Activated T-cell treated with anti-CD3 and anti-CD28 coated beads for 4 hours (primary cell): ENCODE results near the gene MRAP.
"Not testable (repeated sequence)": the region's sequence is repeated elsewhere in the genome, so short reads cannot be mapped to it uniquely, and the experiment has no call there.

ENCODE experiments used
- DNase-seq: peaks from one replicate; pipeline ENCODE4 v3.0.0-alpha.2; 2020

MRAP gene

DNA sequence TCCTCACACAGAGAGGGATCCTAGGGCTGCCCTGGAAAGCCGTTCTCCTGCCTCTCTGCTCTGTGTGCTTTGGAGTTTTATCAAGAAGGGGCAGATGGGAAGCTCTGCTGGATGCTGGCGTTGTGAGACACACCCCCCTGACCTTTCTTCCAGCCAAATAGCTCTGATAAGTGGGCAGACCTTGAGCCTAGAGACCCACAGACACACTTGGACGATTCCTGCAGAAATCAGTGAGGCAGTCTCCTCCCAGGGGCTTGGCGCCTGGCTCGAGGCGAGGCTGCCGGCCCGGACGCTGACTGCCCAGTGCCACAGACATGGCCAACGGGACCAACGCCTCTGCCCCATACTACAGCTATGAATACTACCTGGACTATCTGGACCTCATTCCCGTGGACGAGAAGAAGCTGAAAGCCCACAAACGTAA lies at the start of gene MRAP:
MRAP (plus strand) TSS at position 198 of the 424 bp plus-strand sequence; CDS start at position 315, 117 bp downstream.
- no peak for DNase-seq

DNA sequence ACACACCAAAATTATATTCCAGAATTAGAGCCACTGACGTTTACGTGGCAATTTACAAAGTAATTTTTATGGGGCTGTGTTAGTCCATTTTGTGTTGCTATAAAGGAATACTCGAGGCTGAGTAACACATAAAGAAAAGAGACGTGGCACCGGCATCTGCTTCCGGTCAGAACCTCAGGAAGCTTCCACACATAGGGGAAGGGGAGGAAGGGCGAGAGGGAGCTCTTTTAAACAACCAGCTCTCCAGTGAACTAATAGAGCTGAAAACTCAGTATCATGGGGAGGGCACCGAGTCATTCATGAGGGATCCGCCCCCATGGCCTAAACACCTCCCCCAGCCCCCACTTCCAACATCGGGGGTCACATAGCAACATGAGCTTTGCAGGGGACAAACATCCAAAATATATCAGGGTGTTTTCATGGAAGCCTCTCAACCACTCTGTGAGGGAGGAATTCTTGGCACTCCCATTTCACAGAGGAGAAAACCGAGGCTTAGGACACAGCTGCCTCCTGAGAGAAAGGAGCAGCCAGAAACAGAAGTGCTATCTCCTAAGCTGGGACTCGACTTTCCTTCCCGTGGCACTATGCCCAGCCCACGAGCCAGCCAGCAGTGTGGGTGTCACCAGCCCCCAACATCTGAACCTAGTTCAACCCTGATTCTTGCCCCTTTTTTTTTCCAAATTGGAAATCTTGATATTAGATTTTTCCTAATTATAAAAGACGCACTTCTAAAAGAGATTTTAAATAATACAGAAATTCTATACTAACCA lies 49.0 kb upstream of the MRAP start:
- no peak for DNase-seq

DNA sequence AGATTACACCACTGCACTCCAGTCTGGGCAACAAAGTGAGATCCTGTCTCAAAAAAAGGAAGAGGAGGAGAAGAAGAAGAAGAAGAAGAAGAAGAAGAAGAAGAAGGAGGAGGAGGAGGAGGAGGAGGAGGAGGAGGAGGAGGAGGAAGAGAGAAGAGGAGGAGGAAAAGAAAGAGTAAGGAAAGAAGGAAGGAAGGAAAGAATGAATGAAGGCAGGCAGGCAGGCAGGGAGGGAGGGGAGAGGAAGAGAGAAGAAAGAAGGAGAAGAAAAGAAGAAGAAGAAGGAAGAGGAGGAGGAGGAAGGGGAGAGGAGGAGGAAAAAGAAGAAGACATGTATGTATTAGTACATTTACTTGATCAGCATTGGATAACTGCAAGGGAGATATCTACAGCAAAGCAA lies 46.5 kb upstream of the MRAP start:
- DNase-seq: no peak

DNA sequence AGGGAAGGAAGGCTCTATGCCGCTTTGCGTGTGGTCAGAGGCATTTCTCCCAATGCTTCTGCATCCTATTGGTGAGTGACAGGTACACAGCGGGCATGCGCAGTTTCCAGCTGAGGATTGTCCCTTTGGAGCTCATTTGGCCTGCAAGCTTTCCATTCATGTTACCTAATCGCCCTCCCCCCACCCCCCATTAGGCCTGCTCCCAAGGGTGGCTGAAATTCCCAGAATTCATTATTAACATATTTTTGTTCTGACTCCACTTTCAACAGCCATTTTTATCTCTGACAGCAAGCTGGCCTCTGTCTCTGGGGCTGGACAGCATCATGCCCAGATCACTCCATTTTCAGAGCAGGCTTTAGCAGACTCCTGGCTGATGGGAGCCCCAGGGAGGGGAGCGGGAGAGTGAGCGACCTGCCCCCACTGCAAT lies 45.4 kb upstream of the MRAP start:
- DNase-seq: no peak

DNA sequence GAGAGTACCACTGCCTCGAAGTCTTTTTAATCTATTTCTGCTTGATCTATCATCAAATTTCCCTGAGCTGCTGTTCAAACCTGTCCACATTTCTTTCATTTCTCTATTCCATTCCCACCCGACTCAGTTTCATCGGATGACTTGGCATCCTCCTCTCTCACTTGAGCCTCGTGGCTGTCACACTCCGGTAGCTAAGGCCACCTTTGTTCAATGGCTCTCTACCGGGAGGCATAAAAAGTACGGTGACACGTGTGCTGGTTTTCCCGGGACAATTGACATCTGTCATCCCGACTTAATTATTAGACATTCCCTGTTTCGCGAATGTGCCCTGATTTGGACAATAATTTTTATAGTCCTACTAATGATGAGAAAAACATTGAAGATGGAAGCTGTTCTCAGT lies 42.4 kb upstream of the MRAP start:
- DNase-seq: no peak

DNA sequence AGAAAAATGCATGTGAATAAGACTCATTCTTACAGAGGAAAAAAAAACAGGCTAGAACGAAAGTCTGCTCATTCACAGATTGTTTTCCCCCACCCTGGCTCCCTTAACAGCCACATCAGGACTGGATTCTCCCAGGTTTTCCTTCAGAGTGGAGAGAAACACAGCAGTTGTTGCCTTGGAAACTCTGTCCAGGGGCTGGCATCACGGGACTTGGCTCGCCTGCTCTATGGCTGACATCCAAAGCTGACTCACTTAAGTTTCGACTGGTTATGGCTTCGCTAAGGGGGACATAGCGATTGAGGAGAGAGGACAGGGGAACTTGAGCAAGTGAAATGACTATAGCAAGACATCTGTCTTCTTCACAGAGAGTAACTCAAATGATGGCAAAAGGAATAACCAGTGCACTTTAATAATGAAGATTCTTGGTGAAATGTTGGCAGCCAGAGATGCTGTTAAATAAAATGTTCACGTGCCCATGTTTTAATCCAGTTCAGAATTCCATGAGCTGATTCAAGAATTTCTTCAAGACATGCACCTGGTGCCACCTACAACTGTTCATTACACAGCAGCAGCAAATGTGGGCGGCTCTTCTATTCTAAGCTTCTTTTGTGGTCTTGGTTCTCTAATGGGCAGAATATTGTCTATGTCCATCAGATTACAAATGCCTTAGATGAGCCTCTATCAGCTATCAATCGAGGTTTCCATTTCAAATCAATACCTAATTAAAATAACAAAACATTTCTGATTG lies 41.6 kb upstream of the MRAP start:
- no peak for DNase-seq

DNA sequence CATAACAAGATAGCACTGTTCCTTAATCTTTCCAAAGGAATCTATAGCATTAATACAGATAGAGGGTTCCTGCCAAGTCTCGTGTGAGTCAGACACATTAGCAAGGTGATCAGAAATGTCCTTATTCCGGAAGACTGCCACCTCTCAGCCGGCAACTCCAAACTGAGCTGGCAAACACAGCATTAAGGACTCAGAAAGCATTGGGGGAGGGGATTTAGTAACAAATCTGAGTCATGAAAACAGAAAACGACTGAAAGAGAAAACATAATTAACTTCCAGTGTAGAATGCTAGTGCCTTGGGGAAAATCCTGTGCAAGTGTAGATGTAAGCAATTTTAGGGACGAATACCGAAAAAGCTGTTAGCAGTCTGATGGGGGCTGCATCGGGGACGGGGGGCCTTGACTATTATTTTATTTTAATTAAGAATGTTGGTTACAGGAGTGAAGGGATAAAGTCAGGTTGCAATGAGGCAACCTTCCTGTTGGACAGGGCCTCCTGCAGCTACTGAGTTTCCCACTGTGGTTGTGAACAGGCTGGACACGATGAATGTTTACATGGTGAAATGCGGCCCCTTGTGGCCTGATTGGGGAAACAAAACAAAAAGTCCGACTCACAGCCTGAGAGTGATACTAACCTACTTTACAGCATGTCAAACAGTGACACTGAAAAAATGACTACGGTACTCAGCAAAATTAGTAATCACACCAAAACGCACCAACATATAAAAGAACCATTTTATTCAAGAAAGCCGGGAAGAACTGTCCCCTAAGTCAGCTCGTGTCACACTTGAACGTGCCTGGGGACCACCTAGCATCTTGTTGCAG lies 40.5 kb upstream of the MRAP start:
- DNase-seq: no peak

DNA sequence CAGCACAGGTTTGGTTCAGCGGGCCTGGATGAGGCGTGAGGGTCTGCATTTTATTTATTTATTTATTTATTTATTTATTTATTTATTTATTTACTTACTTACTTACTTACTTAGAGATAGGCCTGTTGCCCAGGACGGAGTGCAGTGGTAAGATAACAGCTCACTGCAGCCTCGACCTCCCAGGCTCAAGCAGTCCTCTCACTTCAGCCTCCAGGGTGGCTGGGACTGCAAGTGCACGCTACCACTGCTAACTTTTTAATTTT lies 39.9 kb upstream of the MRAP start:
- not testable (repeated sequence) for DNase-seq

DNA sequence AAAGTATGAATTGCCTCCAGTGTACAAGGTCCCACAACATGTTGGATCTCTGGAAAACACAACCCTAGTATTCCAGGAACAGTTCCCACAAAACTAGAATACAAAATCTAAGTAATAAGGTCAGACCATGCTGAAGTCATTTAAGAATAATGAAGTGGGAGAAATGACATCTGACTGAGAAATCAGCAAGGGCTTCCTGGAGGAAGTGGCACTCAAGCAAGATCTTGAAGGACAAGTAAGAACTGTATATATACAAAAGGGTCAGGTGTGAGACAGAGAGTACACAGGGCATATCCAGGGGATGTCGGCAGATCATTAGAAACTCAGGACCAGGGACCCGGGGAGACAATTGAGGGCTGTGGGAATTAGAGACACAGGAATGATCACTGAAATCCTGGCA lies 38.5 kb upstream of the MRAP start:
- no peak for DNase-seq

DNA sequence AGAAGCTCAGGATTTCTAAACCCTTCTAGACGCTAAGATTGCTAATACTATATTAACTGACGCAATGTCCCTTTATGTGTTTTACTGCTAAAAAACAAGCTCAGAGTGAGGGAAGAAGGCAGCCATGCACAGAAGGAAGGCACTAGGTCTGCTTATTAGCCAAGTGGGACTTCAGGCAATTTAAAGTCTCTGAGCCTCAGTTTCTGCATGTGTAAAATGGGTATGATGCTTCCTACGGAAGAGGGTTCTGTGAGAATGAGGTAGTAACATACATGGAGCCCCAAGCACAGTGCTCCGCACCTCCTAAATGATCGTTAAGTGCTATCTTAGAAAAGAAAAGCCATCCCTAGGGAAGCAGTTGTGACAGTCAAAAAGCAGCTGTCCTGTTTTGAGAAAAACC lies 36.7 kb upstream of the MRAP start:
- no peak for DNase-seq

DNA sequence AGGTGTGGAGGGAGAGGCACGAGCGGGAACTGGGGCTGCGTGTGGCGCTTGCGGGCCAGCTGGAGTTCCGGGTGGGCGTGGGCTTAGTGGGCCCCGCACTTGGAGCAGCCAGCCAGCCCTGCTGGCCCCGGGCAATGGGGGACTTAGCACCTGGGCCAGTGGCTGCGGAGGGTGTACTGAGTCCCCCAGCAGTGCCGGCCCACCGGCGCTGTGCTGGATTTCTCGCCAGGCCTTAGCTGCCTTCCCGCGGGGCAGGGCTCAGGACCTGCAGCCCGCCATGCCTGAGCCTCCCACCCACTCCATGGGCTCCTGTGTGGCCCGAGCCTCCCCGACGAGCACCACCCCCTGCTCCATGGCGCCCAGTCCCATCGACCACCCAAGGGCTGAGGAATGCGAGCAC lies 33.3 kb upstream of the MRAP start:
- DNase-seq: not testable (repeated sequence)

DNA sequence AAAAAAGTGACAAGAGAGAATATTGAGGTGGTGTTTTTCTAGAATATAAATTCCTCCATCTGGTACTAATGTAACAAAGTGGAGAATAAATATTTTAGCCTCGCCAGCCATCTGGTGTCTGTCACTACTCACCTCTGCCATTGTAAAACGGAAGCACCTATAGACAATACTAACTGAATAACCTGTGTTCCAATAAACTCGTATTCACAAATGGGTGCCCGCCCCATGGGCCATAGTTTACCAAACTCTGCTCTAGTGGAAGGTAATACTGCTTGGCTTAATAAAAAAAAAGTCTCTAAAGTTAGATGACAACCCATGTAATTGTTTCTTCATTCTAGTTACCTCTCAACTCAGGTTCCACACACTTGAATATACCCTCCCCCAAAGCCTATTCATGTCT lies 27.9 kb upstream of the MRAP start:
- no peak for DNase-seq

DNA sequence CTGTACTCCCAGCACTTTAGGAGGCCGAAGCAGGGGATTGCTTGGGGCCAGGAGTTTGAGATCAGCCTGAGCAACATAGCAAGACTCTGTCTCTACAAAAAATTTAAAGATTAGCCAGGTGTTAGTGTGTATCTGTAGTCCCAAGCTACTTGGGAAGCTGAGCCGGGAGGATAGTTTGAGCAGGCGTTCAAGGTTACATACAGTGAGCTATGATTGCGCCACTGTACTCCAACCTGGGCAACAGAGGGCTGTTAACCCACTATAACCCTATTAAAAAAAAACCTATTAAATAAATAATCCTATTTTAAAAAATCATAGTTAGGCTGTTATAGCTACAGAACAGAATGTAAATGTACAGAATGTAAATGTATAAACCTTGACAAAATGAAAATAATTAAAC lies 22.0 kb upstream of the MRAP start:
- DNase-seq: no peak

DNA sequence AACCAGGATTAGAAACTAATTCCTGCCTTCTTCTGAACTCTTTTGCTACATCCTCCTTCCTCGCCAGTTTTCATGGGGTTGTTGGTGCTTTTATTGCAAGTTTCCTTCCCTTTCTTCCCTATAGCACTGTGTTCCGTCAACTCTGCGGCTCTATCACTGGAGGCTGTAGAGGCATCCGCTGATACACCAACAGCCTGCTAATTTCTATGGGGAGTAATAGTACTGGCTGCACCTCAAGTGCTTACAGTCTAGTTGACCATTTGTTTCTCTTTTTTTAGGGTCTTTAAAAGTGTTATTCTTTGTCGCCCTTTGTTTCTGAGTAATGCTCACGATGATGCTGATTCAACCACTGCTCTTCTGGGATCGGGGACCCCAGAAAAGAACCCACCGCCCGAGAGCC lies 20.6 kb upstream of the MRAP start:
- DNase-seq: no peak

DNA sequence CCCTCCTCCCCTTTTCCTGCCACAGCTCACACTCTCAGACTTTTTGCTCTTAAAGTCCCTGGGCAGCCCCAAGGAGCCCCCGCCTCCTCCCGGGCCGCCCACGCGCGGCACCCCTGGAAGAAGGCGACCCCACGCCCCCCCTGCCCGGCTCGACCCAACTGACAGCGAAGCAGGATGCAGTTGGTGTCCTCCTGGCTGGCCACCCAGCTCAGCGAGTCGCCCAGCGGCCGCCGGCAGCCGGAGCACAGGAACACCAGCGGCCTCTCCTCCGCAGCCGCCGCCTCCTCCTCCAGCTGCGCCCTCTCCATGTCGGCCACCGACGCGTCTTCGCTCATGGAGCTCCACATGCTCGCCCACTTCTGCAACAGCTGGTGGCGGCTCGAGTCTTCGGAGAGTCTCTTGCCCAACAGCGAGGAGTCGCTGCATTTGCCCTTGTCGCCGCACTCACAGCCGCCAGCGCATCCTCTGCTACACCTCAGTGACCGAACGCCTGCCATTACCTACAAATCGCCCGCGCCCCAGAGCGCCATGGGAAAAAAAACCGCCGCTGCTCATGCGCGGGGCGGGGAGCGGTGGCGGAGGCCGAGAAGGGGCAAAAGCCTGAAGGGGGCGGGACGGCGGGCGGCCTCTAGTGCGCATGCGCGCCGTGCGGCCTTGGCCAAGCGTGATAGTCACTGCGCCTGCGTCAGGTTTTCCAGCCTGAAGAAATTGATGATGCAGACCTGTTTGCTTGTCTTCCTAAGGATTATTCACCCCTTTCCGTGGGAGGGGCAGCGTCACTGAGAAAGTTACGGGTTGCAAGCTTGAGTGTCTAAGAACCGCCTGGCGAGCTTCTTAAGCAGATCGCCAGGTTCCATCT lies 19.9 kb upstream of the MRAP start, which contains the start of gene MIS18A:
MIS18A (minus strand) TSS at position 532 of the 859 bp plus-strand sequence; CDS start at position 497, 35 bp downstream.
- peak; percentile 98 for DNase-seq

DNA sequence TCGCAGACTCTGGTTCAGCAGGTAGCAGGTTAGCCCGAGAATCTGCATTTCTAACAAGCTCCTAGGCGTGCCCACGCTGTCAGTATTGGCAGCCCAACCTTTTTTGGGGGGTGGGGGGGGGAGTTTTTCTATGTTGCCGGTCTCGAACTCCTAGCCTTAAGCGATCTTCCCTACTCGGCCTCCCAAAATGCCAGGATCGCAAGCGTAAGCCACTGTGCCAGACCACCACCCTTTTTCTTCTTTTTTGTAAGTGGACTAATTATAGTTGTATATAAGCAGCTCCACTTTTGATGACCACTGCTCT lies 19.3 kb upstream of the MRAP start:
- no peak for DNase-seq

DNA sequence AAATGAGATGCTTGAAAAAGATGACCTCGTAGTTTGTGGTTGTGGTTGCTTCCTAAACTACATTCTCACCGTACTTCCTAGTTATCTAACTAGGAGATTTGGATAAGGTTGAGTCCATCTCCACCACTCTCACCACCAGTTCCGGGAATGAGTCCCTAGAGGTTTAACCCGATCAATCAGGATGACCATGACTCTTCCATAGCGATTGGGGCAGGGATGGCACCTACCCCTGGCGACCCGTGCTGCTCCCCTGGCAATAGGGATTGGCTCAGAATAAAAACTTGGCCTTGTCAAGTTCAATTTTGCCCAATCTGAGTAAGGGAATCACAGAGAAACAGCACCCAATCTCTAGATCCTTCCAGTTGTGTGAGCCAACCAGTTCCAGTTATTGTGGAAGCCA lies 17.1 kb upstream of the MRAP start:
- DNase-seq: no peak

DNA sequence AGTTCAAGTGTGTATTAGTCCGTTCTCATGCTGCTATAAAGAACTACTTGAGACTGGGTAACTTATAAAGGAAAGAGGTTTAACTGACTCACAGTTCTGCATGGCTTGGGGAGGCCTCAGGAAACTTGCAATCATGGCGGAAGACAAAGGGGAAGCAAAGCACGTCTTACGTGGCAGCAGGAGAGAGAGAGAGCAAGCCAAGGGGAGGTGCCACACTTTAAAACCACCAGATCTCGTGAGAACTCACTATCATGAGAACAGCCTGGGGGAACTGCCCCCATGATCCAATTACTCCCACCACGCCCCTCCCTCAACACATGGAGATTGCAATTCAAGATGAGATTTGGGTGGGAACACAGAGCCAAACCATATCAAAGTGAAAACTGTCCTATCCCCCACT lies 15.7 kb upstream of the MRAP start:
- no peak for DNase-seq

DNA sequence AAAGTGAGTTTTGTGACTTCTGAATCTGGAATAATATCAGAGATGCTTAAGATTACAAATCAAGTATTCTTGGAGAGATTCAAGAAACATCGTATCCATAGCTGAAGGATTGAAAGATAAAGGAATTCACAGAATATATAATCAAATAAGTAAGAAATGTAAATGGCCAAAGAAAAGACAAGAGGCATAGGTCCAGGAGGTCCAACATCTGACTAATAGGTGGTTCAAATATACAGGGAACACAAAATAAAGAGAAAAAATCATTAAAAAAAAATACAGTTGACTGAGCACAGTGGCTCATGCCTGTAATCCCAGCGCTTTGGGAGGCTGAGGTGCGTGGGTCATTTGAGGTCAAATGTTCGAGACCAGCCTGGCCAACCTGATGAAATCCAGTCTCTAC lies 13.2 kb upstream of the MRAP start:
- no peak for DNase-seq

DNA sequence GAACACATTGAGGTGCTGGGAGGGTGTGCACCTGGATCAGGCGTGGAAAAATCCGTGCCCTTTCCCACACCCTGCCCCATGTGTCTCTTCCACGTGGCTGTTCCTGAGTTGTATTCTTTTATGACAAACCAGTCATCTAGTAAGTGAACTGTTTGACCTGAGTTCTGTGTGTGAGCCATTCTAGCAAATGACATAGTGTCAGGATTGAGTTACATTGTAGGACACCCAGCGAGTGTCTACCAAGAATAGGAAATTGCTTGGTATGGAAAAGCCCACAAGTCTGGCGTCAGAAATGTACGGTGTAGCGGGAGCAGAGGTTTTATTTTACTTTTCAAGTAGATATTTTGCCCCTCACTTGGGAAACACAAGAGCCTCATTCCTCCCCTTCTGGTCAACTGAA lies 1.2 kb upstream of the MRAP start:
- no peak for DNase-seq

DNA sequence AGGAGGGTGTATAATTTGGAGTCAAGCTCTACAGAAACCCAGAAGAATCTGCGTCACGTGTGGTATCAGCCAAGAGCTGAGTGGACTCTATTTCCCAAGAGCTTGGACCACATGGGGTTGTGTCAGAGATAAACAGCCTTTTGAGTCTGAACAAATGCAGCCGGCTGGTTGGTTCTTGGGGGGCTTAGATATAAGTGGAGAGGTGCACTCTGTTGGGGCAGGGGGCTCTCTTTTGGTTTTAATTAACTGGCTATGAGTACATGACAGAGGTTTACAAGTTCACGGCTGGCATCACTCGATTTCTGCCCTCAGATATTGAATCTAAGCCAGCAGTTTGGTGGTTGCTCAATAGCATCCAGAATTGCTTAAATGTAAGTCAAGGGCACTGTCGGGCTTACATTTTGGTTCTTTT lies 501 bp upstream of the MRAP start:
- no peak for DNase-seq

DNA sequence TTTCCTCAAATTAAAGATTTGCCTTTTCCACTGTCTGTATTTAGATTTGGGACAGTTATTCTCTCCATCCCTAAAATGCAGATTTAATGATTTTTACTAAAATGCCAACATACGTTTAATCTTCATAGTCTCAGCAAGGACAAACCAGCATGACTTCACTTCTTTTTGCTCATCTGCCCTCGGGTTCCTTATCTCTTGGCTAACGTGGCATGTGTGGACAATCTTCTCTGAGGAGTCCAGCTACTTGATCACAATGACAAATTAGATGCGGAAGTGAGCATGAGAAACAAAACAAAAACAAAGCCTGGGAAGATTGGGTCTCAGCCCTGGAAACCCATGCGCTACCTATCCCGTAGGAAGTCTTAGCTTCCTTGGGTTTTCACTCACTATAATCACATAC lies 1.0 kb downstream of the MRAP start:
- DNase-seq: no peak

DNA sequence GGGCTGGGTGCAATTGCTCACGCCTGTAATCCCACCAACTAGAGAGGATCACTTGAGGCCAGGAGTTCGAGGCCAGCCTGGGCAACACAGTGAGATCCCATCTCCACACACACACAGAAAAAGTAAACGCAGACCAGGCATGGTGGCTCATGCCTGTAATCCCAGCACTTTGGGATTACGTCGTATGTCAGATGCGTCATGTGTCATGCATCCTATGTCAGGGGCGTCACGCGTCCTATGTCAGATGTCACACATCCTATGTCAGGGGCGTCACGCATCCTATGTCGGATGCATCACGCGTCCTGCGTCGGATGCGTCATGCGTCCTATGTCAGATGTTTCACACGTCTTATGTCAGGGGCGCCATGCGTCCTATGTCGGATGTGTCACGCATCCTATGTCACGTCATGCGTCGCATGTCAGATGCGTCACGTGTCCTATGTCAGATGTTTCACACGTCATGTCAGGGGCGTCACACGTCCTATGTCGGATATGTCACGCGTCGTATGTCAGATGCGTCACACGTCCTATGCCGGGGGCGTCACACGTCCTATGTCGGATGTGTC lies 1.5 kb downstream of the MRAP start:
- DNase-seq: no peak
